ENCODE measurements around the gene C2CD5.
A peak's percentile ranks its signal among the peaks of the same experiment; 100 is the strongest.
"Not testable (repeated sequence)": the region's sequence is repeated elsewhere in the genome, so short reads cannot be mapped to it uniquely, and the experiment has no call there.

The C2CD5 gene

GRCh38 chr12:22477166-22477893 lies 67.0 kb downstream of the C2CD5 start:
- no peak for DNase-seq

GRCh38 chr12:22476133-22476532 lies 68.2 kb downstream of the C2CD5 start:
- DNase-seq: no peak

GRCh38 chr12:22474970-22475720 lies 69.2 kb downstream of the C2CD5 start:
- no peak for DNase-seq

GRCh38 chr12:22473212-22473611 lies 71.1 kb downstream of the C2CD5 start:
- no peak for DNase-seq

- DNase-seq: no peak
Observed at GRCh38 chr12:22467190-22467589, 77.2 kb downstream of the C2CD5 start.

- no peak for DNase-seq
Observed at GRCh38 chr12:22463306-22463705, 81.0 kb downstream of the C2CD5 start.

- DNase-seq: peak; percentile 10
Observed at GRCh38 chr12:22461786-22462185, 82.6 kb downstream of the C2CD5 start.

- peak; percentile 57 for DNase-seq
Observed at GRCh38 chr12:22459838-22460490, 84.4 kb downstream of the C2CD5 start.

GRCh38 chr12:22458298-22458937 lies 85.9 kb downstream of the C2CD5 start:
- peak; percentile 85 for DNase-seq

- DNase-seq: no peak
Observed at GRCh38 chr12:22457085-22457484, 87.3 kb downstream of the C2CD5 start.

GRCh38 chr12:22453511-22453910 lies 90.8 kb downstream of the C2CD5 start:
- no peak for DNase-seq

- DNase-seq: peak; percentile 75
Observed at GRCh38 chr12:22447223-22447622, 97.1 kb downstream of the C2CD5 start.

- DNase-seq: not testable (repeated sequence)
Observed at GRCh38 chr12:22444317-22444665, 100.1 kb downstream of the C2CD5 start.

- peak; percentile 78 for DNase-seq
Observed at GRCh38 chr12:22443379-22444316, 100.7 kb downstream of the C2CD5 start.

GRCh38 chr12:22437031-22437806 lies 107.1 kb downstream of the C2CD5 start:
- no peak for DNase-seq

- DNase-seq: no peak
Observed at GRCh38 chr12:22435583-22435982, 108.8 kb downstream of the C2CD5 start.

GRCh38 chr12:22431693-22432251 lies 112.6 kb downstream of the C2CD5 start:
- DNase-seq: no peak

GRCh38 chr12:22416801-22417200 lies 127.5 kb downstream of the C2CD5 start:
- DNase-seq: no peak

- DNase-seq: no peak
Observed at GRCh38 chr12:22415342-22416309, 128.7 kb downstream of the C2CD5 start.

- no peak for DNase-seq
Observed at GRCh38 chr12:22414742-22415141, 129.6 kb downstream of the C2CD5 start.
